Fibroblast of lung (primary cell): ENCODE results near the gene CR1. TPM values are rescaled to one million over a fixed set of nuclear protein-coding genes. Genes with fewer than 3 reads are reported as not detected.
"Not testable (repeated sequence)": the region's sequence is repeated elsewhere in the genome, so short reads cannot be mapped to it uniquely, and the experiment has no call there.

ENCODE experiments used
- DNase-seq, 2 donors: peaks; one replicate each; pipeline versions ENCODE4 v3.0.0 to v3.0.0-alpha.2; 2010; ENCODE audit warnings: low read depth in 2 of 2
- H2AFZ ChIP-seq: 2 replicates; pipeline ENCODE4 v1.5.1; 2012; ENCODE audit warnings: low read length, control low read depth, inconsistent platforms
- H3K27ac ChIP-seq: 2 replicates; pipeline ENCODE4 v1.5.1; 2011; ENCODE audit warnings: low read length, control low read depth; ENCODE audit not compliant: insufficient read depth
- H3K27me3 ChIP-seq: 2 replicates; pipeline ENCODE4 v1.5.1; 2011; ENCODE audit warnings: mild to moderate bottlenecking, low read length; ENCODE audit not compliant: control insufficient read depth, insufficient read depth
- H3K36me3 ChIP-seq: 2 replicates; pipeline ENCODE4 v1.5.1; 2011; ENCODE audit warnings: low read length; ENCODE audit not compliant: control insufficient read depth, insufficient read depth
- H3K4me1 ChIP-seq: 2 replicates; pipeline ENCODE4 v1.5.1; 2011; ENCODE audit warnings: low read length; ENCODE audit not compliant: control insufficient read depth, insufficient read depth; ENCODE audit errors: extremely low read depth
- H3K4me2 ChIP-seq: 2 replicates; pipeline ENCODE4 v1.5.1; 2011; ENCODE audit warnings: low read length, control low read depth; ENCODE audit not compliant: insufficient read depth; ENCODE audit errors: extremely low read depth
- H3K4me3 ChIP-seq, 4 experiments: fragments of 200-600 bp in 1 of 4; sonication (generic) in 1 of 4; replicated peaks in 1 of 4; 2 replicates each; pipeline ENCODE4 v1.5.1; 2011 to 2016; ENCODE audit warnings: low read length in 4 of 4, low read depth in 3 of 4, mild to moderate bottlenecking in 3 of 4, control low read depth in 2 of 4, inconsistent platforms in 1 of 4, mixed read lengths in 1 of 4; ENCODE audit not compliant: insufficient read depth in 1 of 4; ENCODE audit errors: control extremely low read depth in 1 of 4
- H3K79me2 ChIP-seq: 2 replicates; pipeline ENCODE4 v1.5.1; 2012; ENCODE audit warnings: mild to moderate bottlenecking, low read length, inconsistent platforms; ENCODE audit not compliant: control insufficient read depth, insufficient read depth
- H3K9ac ChIP-seq: 2 replicates; pipeline ENCODE4 v1.5.1; 2011; ENCODE audit warnings: mild to moderate bottlenecking, low read length, control low read depth; ENCODE audit not compliant: insufficient read depth
- H3K9me3 ChIP-seq: 2 replicates; pipeline ENCODE4 v1.5.1; 2012; ENCODE audit warnings: low read depth, low read length; ENCODE audit not compliant: control insufficient read depth, insufficient read depth
- H4K20me1 ChIP-seq: 2 replicates; pipeline ENCODE4 v1.5.1; 2011; ENCODE audit warnings: low read length; ENCODE audit not compliant: control insufficient read depth, insufficient read depth; ENCODE audit errors: extremely low read depth
- CTCF ChIP-seq, 2 donors: IDR thresholded peaks in 1 of 2; conservative IDR thresholded peaks in 1 of 2; 1 replicate in 1 of 2; 2 replicates in 1 of 2; pipeline ENCODE4 v1.5.1; 2011 to 2012; ENCODE audit warnings: low read length in 2 of 2, control low read depth in 1 of 2, inconsistent platforms in 1 of 2, low read depth in 1 of 2, mild to moderate bottlenecking in 1 of 2
- EZH2 ChIP-seq: IDR thresholded peaks from 2 replicates; pipeline ENCODE4 v1.5.1; 2012; ENCODE audit warnings: low read length, control low read depth, mild to moderate bottlenecking; ENCODE audit errors: missing control alignments
- polyA plus RNA-seq, 2 donors: library from polyadenylated mRNA; depleted of rRNA in 1 of 2; stranded (reverse) in 1 of 2; unstranded in 1 of 2; fragments of >200 nt; gene quantifications; 2 replicates each; pipeline ENCODE4 v1.2.1, GENCODE V29; 2011 to 2012; ENCODE audit warnings: missing spikeins in 1 of 2
- total RNA-seq: library from RNA; depleted of rRNA; stranded (reverse); fragments of >200 nt; gene quantifications from 2 replicates; pipeline ENCODE4 v1.2.1, GENCODE V29; 2014

CR1 gene
- total and polyA plus RNA-seq, 2 donors (not counting 1 experiment from before 2014, with no cell fraction given): not detected

- Histone ChIP-seq H3K4me2 (no peak overlapping the region), H3K4me1 (no peaks in the 10 kb centered on the region), H3K4me3 (no peak overlapping the region), H3K79me2 (no peaks in the 10 kb centered on the region), H3K9me3 (no peaks in the 10 kb centered on the region), H3K9ac (no peak overlapping the region), H3K27ac (no peak overlapping the region), H3K36me3 (no peaks in the 10 kb centered on the region), H3K27me3 (no peaks in the 10 kb centered on the region), H2AFZ (no peak overlapping the region), H4K20me1 (no peaks in the 10 kb centered on the region)
- TF ChIP-seq EZH2 (no peak), CTCF (conservative IDR thresholded peaks at IDR 0.05 in 1 of 2, IDR thresholded peaks at IDR 0.05 in 1 of 2; ENCODE audit: low read depth in 1 of 2, low read length in 2 of 2) (no peak)
- no peak for DNase-seq
Observed at GRCh38 chr1:207659545-207660153, 163.7 kb downstream of the CR1 start.

DNA sequence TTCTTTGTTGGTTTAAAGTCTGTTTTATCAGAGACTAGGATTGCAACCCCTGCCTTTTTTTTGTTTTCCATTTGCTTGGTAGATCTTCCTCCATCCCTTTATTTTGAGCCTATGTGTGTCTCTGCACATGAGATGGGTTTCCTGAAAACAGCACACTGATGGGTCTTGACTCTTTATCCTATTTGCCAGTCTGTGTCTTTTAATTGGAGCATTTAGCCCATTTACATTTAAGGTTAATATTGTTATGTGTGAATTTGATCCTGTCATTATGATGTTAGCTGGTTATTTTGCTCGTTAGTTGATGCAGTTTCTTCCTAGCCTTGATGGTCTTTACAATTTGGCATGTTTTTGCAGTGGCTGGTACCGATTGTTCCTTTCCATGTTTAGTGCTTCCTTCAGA is 165.5 kb downstream of the CR1 start:
- not testable (repeated sequence) for DNase-seq, H3K9ac ChIP-seq

GRCh38 chr1:207666342-207666741 is 170.4 kb downstream of the CR1 start:
- Histone ChIP-seq H3K27me3 (peaks cover 17% of the 10 kb centered on the region), H3K9ac (no peak overlapping the region), H3K4me2 (no peak overlapping the region), H3K79me2 (no peaks in the 10 kb centered on the region), H3K4me1 (no peaks in the 10 kb centered on the region), H3K27ac (no peak overlapping the region), H2AFZ (no peak overlapping the region), H3K4me3 (no peak overlapping the region), H4K20me1 (no peaks in the 10 kb centered on the region), H3K9me3 (no peaks in the 10 kb centered on the region), H3K36me3 (no peaks in the 10 kb centered on the region)
- DNase-seq: no peak
- TF ChIP-seq CTCF (conservative IDR thresholded peaks at IDR 0.05 in 1 of 2, IDR thresholded peaks at IDR 0.05 in 1 of 2; ENCODE audit: low read depth in 1 of 2, low read length in 2 of 2): no peak
- TF ChIP-seq EZH2: no peak

More for the DNA sequence above, 165.5 kb downstream of the CR1 start:
- H3K9me3 ChIP-seq, H3K4me2 ChIP-seq, H3K27me3 ChIP-seq, H3K4me1 ChIP-seq, H3K27ac ChIP-seq, H3K36me3 ChIP-seq, H3K4me3 ChIP-seq, H3K79me2 ChIP-seq, H2AFZ ChIP-seq, H4K20me1 ChIP-seq: not testable (repeated sequence)
